ENCODE results near the gene SLC45A2.
A peak's percentile ranks its signal among the peaks of the same experiment; 100 is the strongest.
"Not testable (repeated sequence)": the region's sequence is repeated elsewhere in the genome, so short reads cannot be mapped to it uniquely, and the experiment has no call there.

The SLC45A2 gene

DNA sequence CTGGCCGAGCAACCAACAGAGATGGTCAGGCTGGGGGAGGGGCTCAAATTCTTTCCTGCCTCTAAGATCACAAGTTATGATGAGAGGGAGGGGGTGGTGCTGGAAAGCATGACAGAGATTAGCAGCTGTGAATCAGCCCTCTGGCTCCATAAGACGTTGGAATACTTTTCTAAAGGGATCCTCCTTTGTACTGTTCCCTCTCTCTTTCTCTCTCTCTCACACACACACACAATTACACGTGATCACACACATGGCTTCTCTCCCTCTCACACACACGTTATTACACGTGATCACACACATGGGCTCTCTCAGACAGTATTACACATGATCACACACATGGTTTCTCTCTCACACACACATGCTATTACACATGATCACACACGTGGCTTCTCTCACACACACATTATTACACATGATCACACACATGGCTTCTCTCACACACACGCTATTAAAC is at the start of gene SLC45A2:
TSS of gene SLC45A2 (minus strand) at position 23 of the 454 bp plus-strand sequence. CDS start 110 bp downstream, outside the sequence.
- no peak for DNase-seq (ENCODE audit: low read depth in 2 of 2)

DNA sequence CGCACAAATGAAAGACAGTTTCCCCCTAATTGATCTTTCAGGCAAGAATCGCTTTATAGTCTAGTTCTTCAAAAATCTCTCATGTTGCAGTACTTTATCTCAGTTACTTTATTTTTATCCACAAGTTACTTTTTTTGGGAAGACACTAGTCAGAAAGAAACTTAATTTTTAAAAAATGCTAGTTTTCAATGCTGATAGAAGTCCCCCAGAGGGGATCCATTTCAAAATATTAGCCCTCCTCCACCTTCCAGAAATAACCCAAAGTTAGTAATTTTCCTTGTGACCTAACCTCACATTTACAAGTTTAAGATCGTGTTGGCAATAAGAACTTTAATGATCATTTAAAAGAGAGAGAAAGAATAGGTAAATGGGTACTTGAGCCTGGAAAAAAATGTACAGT is 47.5 kb upstream of the SLC45A2 start:
- DNase-seq (ENCODE audit: low read depth in 2 of 2) = no peak

DNA sequence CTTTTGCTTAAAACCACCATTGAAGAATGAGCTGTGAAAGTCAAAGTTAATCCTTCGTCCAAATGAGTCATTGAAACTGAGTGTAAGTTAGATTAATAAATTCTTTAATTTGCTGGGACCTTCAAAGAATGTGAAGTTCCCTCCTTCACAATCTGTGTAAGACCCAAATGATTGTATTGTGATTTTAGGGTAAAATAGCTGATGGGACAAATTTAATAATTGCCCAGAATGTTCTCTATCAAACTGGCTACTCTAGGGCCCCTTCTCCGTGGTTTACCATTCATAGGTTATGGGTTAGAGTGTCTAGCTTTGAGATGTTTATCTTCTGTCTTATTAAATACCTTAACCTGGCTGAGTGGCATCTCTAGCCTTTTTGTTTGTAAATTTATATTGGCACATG is 46.6 kb upstream of the SLC45A2 start:
- DNase-seq (ENCODE audit: low read depth in 2 of 2) = no peak

DNA sequence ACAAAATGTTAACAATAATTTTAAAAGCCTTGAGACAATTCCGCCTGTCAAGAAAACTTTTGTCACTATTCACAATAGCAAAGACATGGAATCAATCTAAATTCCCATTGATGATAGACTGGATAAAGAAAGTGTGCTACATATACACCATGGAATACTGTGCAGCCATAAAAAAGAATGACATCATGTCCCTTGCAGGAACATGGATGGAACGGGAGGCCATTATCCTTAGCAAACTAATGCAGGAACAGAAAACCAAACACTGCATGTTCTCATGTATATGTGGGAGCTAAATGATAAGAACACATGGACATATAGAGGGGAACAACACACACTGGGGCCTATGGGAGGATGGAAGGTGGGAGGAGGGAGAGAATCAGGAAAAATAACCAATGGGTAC is 46.1 kb upstream of the SLC45A2 start:
- not testable (repeated sequence) for DNase-seq (ENCODE audit: low read depth in 2 of 2)

- no peak for DNase-seq (ENCODE audit: low read depth in 2 of 2)
These were observed 45.6 kb upstream of the SLC45A2 start for GRCh38 chr5:34030048-34030447.

DNA sequence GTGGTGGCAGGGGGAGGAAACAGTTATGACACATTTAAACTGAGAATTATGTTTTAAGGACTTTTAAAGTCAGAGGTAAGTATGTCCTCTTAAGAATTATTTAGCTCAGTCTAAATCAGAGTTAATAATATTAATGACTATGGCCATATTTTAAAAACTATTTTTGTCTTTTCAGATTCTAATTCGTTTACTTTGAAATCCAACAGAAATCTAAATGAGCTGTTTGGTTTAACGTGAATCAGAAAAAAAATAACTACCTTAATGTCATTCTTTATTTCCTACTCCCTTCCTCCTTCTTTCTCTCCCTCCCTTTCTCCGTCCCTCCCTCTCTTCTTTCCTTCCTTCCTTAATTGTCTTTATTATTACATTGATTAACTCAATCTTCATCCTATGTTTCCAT is 43.9 kb upstream of the SLC45A2 start:
- no peak for DNase-seq (ENCODE audit: low read depth in 2 of 2)

DNA sequence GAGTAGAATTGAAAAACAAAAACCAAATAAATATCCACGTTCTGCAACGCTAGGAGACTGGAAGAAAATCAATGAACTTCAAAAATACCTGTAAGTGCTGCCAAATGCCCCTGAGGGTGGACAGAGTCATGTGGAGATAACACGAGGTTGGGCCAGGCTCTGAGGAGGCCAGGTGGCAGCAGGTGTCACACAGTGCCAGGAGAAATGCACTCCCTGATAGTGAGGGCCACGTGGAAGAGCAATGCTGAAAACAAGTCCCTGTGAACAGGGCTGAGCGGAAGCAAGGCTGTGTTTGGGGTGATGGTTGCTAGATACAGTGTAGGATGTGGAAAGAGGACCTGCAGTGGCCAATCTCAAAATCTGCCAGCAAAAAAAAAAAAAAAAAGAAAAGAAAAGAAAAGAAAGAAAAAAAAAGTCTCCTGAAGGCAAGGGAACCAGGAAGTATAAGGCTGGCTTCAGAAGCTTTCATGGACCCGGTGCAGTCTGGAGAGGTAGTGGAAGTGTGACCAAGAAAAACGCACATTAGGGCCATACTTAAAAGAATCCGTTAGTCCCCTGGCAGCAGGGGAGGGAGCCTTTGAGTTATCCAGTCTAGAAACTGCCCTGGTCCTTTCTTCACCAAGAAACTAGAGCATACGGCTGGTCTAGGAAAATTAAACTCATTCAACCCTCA is 41.7 kb upstream of the SLC45A2 start:
- no peak for DNase-seq (ENCODE audit: low read depth in 2 of 2)

DNA sequence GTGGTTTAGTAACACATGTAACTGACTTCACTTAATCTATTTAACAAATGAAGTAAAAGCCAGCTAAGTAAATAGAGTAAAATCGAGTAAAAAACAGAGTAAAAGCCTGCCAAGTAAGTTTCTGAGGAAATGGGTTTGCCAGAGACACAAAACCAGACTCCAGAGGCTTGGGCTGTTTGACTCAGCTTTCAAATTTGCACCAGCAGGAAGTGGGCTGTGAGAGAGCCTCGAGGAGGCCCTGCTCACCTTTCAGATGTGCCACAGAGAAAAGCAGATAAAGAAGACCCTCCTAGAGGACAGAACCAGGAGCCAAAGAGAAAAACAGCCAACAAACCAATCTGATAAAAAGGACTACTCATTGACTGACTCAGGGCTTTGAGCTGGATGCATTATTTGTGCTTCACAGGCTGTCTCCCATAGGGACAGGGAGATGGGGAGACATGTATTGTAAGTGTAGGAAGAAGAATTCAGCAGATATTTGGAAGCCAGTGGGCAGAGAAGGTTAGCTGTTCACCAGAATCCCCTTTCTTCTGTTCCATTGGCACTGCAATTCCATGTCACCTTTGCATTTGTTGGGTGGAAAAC is 37.7 kb upstream of the SLC45A2 start:
- peak in 1 of 2 donors; percentile 43 for DNase-seq (ENCODE audit: low read depth in 2 of 2)

GRCh38 chr5:34021334-34021733 is 36.8 kb upstream of the SLC45A2 start:
- no peak for DNase-seq (ENCODE audit: low read depth in 2 of 2)

- no peak for DNase-seq (ENCODE audit: low read depth in 2 of 2)
These were observed 36.2 kb upstream of the SLC45A2 start for GRCh38 chr5:34020726-34021125.

GRCh38 chr5:34017254-34017653 is 32.8 kb upstream of the SLC45A2 start:
- DNase-seq (ENCODE audit: low read depth in 2 of 2) = no peak

GRCh38 chr5:34016750-34017149 is 32.3 kb upstream of the SLC45A2 start:
- no peak for DNase-seq (ENCODE audit: low read depth in 2 of 2)

- DNase-seq (ENCODE audit: low read depth in 2 of 2) = no peak
These were observed 31.7 kb upstream of the SLC45A2 start for GRCh38 chr5:34016222-34016621.

GRCh38 chr5:34015120-34015822 is 30.8 kb upstream of the SLC45A2 start:
- peak in 1 of 2 donors; percentile 40 for DNase-seq (ENCODE audit: low read depth in 2 of 2)

GRCh38 chr5:34014626-34015025 is 30.1 kb upstream of the SLC45A2 start:
- no peak for DNase-seq (ENCODE audit: low read depth in 2 of 2)

GRCh38 chr5:34013547-34013946 is 29.1 kb upstream of the SLC45A2 start:
- no peak for DNase-seq (ENCODE audit: low read depth in 2 of 2)

DNA sequence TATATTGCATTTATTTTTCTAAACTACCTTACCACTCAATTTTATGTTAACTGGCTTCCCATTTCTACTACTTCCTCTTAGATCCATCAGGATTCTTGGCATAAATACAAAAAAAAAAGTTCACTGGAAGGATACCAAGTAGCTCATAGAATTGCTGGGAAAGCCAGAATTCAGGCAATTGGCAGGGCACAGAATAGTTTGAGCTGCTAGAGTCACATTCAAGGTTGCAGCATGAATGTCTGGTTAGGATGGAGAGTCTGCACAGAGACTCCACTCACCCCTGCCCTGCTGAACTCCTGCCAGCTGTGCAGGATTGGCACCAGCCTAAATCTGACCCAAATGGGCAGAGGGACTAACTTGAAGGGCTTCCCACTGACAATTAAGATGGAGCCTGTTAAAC is 28.3 kb upstream of the SLC45A2 start:
- no peak for DNase-seq (ENCODE audit: low read depth in 2 of 2)

- DNase-seq (ENCODE audit: low read depth in 2 of 2) = no peak
These were observed 27.0 kb upstream of the SLC45A2 start for GRCh38 chr5:34011536-34011935.

- not testable (repeated sequence) for DNase-seq (ENCODE audit: low read depth in 2 of 2)
These were observed 25.7 kb upstream of the SLC45A2 start for GRCh38 chr5:34010146-34010545.

DNA sequence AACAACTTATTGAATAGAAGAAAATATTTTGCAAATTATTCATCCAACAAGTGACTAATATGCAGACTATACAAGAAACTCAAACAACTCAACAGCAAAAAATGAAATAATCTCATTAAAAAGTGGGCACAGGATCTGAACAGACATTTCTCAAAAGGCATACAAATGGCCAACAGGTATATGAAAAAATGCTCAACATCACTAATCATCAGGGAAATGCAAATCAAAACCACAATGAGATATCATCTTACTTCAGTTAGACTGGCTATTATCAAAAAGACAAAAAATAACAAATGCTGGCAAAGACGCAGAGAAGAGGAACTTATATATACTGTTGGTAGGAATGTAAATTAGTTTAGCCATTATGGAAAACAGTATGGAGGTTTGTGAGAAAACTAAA is 25.1 kb upstream of the SLC45A2 start:
- DNase-seq (ENCODE audit: low read depth in 2 of 2) = no peak

GRCh38 chr5:34008802-34009201 is 24.3 kb upstream of the SLC45A2 start:
- no peak for DNase-seq (ENCODE audit: low read depth in 2 of 2)

DNA sequence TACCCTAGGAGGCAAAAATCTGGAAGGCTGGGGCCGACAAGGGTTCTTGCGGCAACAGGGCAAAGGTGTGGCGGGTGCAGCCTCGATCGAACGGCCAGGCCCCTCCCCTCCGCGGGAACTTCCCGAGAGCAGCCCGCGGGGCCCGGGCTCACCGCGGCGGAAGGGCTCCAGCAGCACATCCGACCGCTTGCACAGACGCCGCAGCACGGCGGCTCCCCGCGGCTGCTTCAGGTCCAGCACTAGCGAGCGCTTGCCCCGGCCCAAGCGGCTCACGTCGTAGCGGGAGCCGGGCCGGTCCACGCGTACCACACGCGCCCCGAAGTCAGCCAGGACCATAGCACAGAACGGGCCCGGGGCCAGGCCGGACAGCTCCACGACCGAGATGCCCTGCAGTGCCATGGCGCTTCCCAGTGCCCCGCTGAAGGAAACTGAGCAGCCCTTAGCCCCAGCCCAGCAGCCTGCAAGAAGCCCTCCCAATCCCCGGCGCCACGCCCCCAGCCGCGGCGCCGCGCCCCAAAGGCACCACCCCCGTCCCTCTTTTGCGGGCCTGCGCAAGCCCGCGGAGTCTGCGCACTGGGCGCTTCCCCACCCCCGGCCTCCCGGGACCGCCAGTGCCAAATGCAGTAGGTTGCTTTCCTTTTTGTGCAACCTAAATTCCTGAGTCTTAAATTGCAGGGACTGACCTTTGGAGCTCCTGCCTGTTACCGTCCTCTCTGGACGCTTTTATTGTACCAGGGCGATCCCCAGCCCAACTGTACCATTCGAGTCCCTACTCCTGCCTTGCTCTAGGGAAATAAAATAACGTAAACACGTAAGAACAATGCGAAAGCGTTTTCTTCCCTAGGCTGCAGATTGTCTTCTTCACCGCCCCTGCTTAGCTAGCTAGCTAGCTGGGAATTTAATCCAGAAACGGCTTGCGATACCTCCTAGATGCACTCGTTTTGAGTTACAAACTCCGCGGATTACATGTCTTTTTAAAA is 23.4 kb upstream of the SLC45A2 start, which contains the start of gene AMACR:
TSS of gene AMACR (minus strand) at position 430 of the 980 bp plus-strand sequence. CDS start at position 399, 31 bp downstream.
- DNase-seq (ENCODE audit: low read depth in 2 of 2) = peak; percentile 79 to 81

Data from stimulated activated CD4-positive, alpha-beta T cell treated with anti-CD3 and anti-CD28 coated beads, Interleukin-4, amount 100 ng/mL, for 48 hours (primary cell).